ENCODE data around the gene JAKMIP1. TPM values are rescaled to one million over a fixed set of nuclear protein-coding genes. Genes with fewer than 3 reads are reported as not detected.

JAKMIP1 gene
- total RNA-seq, 4 donors from 2014 or later = 0.26 to 0.48 TPM; not detected in 2

GRCh38 chr4:6157926-6158325, 42.4 kb downstream of the JAKMIP1 start:
- no peak for DNase-seq
- TF ChIP-seq, protein P1, sequence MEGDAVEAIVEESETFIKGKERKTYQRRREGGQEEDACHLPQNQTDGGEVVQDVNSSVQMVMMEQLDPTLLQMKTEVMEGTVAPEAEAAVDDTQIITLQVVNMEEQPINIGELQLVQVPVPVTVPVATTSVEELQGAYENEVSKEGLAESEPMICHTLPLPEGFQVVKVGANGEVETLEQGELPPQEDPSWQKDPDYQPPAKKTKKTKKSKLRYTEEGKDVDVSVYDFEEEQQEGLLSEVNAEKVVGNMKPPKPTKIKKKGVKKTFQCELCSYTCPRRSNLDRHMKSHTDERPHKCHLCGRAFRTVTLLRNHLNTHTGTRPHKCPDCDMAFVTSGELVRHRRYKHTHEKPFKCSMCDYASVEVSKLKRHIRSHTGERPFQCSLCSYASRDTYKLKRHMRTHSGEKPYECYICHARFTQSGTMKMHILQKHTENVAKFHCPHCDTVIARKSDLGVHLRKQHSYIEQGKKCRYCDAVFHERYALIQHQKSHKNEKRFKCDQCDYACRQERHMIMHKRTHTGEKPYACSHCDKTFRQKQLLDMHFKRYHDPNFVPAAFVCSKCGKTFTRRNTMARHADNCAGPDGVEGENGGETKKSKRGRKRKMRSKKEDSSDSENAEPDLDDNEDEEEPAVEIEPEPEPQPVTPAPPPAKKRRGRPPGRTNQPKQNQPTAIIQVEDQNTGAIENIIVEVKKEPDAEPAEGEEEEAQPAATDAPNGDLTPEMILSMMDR (IDR thresholded peaks at IDR 0.05) = no peak
- no peak for TF ChIP-seq POLR2A (IDR thresholded peaks at IDR 0.05)
- Histone ChIP-seq H3K27me3 (no peaks in the 10 kb centered on the region), H3K27ac (no peak overlapping the region), H3K36me3 (no peaks in the 10 kb centered on the region), H3K4me1 (no peaks in the 10 kb centered on the region), H3K9me3 (no peaks in the 10 kb centered on the region), H3K4me3 (no peak overlapping the region)
- intact Hi-C loops (cut with DNase I; ENCODE audit: low total_unique reads) = no loop called here

GRCh38 chr4:6155996-6156750, 44.2 kb downstream of the JAKMIP1 start:
- Histone ChIP-seq H3K9me3 (no peaks in the 10 kb centered on the region), H3K4me3 (no peak overlapping the region), H3K36me3 (no peaks in the 10 kb centered on the region), H3K27ac (no peak overlapping the region), H3K27me3 (no peaks in the 10 kb centered on the region), H3K4me1 (no peaks in the 10 kb centered on the region)
- no peak for DNase-seq
- TF ChIP-seq POLR2A (IDR thresholded peaks at IDR 0.05) = no peak
- intact Hi-C loops (cut with DNase I; ENCODE audit: low total_unique reads) = no loop called here

DNA sequence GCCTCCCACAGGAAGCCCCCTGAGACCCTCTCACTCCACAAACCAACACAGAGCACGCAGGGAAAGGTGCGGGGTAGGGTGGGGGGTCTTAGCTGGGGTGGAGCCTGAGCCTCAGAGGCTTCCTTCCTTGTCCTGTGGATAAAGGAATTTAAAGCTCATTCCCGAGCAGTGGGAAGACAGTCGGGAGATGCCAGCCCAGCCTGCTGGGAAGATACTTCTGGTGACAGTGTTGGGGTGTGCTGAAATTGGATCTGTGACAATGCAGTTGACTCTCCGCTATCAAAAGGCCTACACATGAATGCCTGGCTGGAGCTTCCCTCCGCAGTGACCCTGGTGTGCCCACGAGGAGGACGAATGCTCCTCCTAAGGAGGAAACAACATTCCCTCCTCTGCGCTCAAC, 45.5 kb downstream of the JAKMIP1 start:
- no peak for DNase-seq
- TF ChIP-seq, protein P1 (IDR thresholded peaks at IDR 0.05) = no peak
- no peak for TF ChIP-seq POLR2A (IDR thresholded peaks at IDR 0.05)
- Histone ChIP-seq H3K4me1 (no peaks in the 10 kb centered on the region), H3K27me3 (no peaks in the 10 kb centered on the region), H3K36me3 (no peaks in the 10 kb centered on the region), H3K9me3 (no peaks in the 10 kb centered on the region), H3K4me3 (no peak overlapping the region), H3K27ac (no peak overlapping the region)
- intact Hi-C loops (cut with DNase I; ENCODE audit: low total_unique reads) = no loop called here

GRCh38 chr4:6153874-6154273, 46.5 kb downstream of the JAKMIP1 start:
- DNase-seq = no peak
- intact Hi-C loops (cut with DNase I; ENCODE audit: low total_unique reads) = no loop called here
- Histone ChIP-seq H3K9me3 (no peaks in the 10 kb centered on the region), H3K27ac (no peak overlapping the region), H3K4me1 (no peaks in the 10 kb centered on the region), H3K4me3 (no peak overlapping the region), H3K36me3 (no peaks in the 10 kb centered on the region), H3K27me3 (no peaks in the 10 kb centered on the region)
- TF ChIP-seq, protein P1 (IDR thresholded peaks at IDR 0.05) = no peak
- TF ChIP-seq POLR2A (IDR thresholded peaks at IDR 0.05) = no peak

- DNase-seq = no peak
- no peaks in the 10 kb centered on the region for H3K36me3 ChIP-seq
- no peaks in the 10 kb centered on the region for H3K4me1 ChIP-seq
- TF ChIP-seq POLR2A (IDR thresholded peaks at IDR 0.05) = no peak
- TF ChIP-seq, protein P1 (IDR thresholded peaks at IDR 0.05) = no peak
- no peaks in the 10 kb centered on the region for H3K27me3 ChIP-seq
- H3K27ac ChIP-seq = no peak overlapping the region
- no peak overlapping the region for H3K4me3 ChIP-seq
- intact Hi-C loops (cut with DNase I; ENCODE audit: low total_unique reads) = no loop called here
- H3K9me3 ChIP-seq = no peaks in the 10 kb centered on the region
These were observed 47.3 kb downstream of the JAKMIP1 start for GRCh38 chr4:6152869-6153705.
